ENCODE data around the gene EIF2B2. TPM values are rescaled to one million over a fixed set of nuclear protein-coding genes. Genes with fewer than 3 reads are reported as not detected.

Gene EIF2B2
- total RNA-seq, 2 experiments from 2014 or later: 21.0 to 24.2 TPM

DNA sequence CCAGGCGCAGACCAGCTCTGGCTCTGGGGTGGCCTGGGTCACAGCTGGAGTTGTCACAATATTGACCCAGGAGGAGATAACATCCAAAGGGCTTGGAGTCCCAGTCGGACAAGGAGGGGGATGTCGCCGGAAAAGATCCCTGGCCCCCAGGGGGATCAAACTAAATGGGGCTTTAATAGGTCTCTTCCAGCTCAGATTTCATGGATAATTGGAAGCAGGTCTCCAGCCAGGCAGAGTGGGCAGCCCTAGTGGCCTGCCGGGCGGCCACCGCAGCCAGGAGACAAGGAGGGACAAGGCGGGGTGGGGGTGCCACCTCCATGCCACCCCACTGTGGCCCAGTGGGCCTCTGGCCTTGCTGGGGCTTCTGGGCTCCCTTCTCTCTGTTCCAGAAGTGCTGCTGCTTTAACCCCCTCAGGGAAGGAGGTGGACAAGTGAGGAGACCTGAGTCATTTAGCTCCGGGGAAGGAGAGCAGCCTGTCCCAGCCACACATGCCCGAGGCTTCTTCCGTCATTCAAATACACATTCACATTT lies 24.2 kb upstream of the EIF2B2 start:
- ChIA-PET CTCF (no interaction called here), POLR2A (no interaction called here)
- H3K4me1 ChIP-seq (ENCODE audit: insufficient read depth, low read length): peaks cover under 1% of the 10 kb centered on the region
- H3K9me3 Mint-ChIP-seq: no peaks in the 10 kb centered on the region
- DNase-seq (no peak), ATAC-seq (ENCODE audit: poor library complexity) (no peak)
- no peaks in the 10 kb centered on the region for H3K27me3 ChIP-seq (ENCODE audit: control insufficient read depth in 1 of 2, insufficient read depth in 2 of 2, low read length in 2 of 2)
- no peaks in the 10 kb centered on the region for H3K9me3 ChIP-seq (ENCODE audit: control insufficient read depth in 1 of 2, insufficient read depth in 1 of 2, low read length in 2 of 2)
- H3K4me3 ChIP-seq (ENCODE audit: low read length): no peak overlapping the region
- intact Hi-C loops (cut with DNase I, micrococcal nuclease): no loop called here
- H3K36me3 Mint-ChIP-seq (ENCODE audit: low read depth): no peaks in the 10 kb centered on the region
- no peaks in the 10 kb centered on the region for H3K27me3 Mint-ChIP-seq
- TF ChIP-seq, protein P1, sequence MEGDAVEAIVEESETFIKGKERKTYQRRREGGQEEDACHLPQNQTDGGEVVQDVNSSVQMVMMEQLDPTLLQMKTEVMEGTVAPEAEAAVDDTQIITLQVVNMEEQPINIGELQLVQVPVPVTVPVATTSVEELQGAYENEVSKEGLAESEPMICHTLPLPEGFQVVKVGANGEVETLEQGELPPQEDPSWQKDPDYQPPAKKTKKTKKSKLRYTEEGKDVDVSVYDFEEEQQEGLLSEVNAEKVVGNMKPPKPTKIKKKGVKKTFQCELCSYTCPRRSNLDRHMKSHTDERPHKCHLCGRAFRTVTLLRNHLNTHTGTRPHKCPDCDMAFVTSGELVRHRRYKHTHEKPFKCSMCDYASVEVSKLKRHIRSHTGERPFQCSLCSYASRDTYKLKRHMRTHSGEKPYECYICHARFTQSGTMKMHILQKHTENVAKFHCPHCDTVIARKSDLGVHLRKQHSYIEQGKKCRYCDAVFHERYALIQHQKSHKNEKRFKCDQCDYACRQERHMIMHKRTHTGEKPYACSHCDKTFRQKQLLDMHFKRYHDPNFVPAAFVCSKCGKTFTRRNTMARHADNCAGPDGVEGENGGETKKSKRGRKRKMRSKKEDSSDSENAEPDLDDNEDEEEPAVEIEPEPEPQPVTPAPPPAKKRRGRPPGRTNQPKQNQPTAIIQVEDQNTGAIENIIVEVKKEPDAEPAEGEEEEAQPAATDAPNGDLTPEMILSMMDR (IDR thresholded peaks at IDR 0.05): no peak
- no peak overlapping the region for H3K27ac ChIP-seq (ENCODE audit: low read depth in 1 of 2, low read length in 2 of 2)
- no peak overlapping the region for H3K27ac Mint-ChIP-seq
- no peaks in the 10 kb centered on the region for H3K4me1 Mint-ChIP-seq (ENCODE audit: low read depth)
- H3K4me3 Mint-ChIP-seq: no peak overlapping the region
- H3K36me3 ChIP-seq (ENCODE audit: insufficient read depth, low read length): no peaks in the 10 kb centered on the region

DNA sequence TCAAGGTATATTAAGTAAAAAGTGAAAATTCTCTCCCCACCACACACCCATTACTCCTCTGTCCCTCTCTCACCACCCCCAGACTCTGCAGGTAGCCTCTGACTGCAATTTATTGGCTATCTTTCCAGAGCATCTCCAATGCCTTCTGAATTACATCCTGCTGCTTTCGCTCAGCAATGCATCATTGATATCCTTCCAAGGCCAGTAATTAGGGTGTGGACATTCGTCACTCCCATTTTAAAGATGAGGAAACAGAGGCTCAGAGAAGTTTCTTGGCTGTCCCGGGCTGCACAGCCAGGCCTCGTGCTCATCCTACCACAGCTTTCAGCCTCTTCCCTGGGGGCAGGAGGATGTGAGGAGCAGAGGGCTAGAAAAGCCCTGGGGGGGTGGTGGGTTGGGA lies 23.7 kb upstream of the EIF2B2 start:
- no peaks in the 10 kb centered on the region for H3K36me3 Mint-ChIP-seq (ENCODE audit: low read depth)
- no peak overlapping the region for H3K4me3 Mint-ChIP-seq
- CTCF ChIA-PET: no interaction called here
- no peak for ATAC-seq (ENCODE audit: poor library complexity)
- Histone ChIP-seq H3K27me3 (ENCODE audit: control insufficient read depth in 1 of 2, insufficient read depth in 2 of 2, low read length in 2 of 2) (no peaks in the 10 kb centered on the region), H3K36me3 (ENCODE audit: insufficient read depth, low read length) (no peaks in the 10 kb centered on the region), H3K4me1 (ENCODE audit: insufficient read depth, low read length) (no peaks in the 10 kb centered on the region), H3K4me3 (ENCODE audit: low read length) (no peak overlapping the region), H3K27ac (ENCODE audit: low read depth in 1 of 2, low read length in 2 of 2) (no peak overlapping the region), H3K9me3 (ENCODE audit: control insufficient read depth in 1 of 2, insufficient read depth in 1 of 2, low read length in 2 of 2) (no peaks in the 10 kb centered on the region)
- no peak for DNase-seq
- POLR2A ChIA-PET: no interaction called here
- TF ChIP-seq, protein P1 (IDR thresholded peaks at IDR 0.05): no peak
- H3K27me3 Mint-ChIP-seq: no peaks in the 10 kb centered on the region
- no peaks in the 10 kb centered on the region for H3K4me1 Mint-ChIP-seq (ENCODE audit: low read depth)
- H3K9me3 Mint-ChIP-seq: no peaks in the 10 kb centered on the region
- intact Hi-C loops (cut with DNase I, micrococcal nuclease): no loop called here
- H3K27ac Mint-ChIP-seq: no peak overlapping the region

DNA sequence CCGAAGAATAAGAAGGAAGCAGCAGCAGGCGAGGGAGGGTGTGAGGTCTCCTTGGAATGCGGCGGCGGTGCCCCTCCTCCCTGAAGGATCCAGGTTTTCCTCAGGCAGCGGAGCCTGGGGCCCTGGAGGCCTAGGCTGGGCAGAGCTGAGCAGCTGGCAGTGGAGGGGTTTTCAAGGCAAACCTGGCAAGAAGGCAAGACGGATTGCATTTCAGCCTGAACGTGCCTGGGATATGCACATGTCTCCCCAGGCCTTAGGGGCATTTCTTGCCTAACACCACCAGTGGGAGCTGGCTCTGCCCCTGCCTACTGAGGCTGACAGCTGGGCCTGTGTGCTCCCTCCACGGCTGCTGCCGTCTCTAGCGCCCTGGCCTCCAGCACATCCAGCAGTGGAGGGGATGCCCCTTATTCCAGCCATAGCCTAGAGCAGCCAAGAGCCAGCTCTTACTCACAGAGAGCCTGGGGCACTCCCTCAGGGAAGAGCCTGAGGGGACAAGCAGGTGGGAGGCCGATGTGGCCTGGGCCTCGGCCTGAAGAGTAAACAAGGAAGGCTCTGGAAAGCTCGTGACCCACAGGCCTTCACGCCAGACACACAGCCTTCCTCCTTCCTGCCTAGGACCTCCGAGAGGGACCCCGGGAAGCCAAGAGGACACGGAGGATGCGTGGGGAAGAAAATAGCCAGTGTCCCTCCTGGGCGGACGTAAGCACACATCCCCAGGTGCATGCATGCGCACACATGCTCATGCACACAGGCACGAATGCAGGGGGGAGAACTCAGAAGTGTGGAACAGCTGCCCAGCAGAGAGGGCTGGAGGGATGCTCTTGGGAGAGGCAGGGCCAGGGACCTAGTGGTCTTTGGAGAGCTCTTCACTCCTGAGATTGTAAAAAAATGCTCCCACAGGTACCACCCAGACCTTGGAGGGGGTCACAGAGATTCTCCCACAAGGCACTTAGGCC lies 23.0 kb upstream of the EIF2B2 start:
- CTCF ChIA-PET: interaction anchor here (0.6 kb wide), 1 partner anchor 665 kb away, joined by 4 read pairs; no protein-coding TSS in a partner anchor
- Histone ChIP-seq H3K36me3 (ENCODE audit: insufficient read depth, low read length) (no peaks in the 10 kb centered on the region), H3K27me3 (ENCODE audit: control insufficient read depth in 1 of 2, insufficient read depth in 2 of 2, low read length in 2 of 2) (no peaks in the 10 kb centered on the region), H3K4me1 (ENCODE audit: insufficient read depth, low read length) (no peaks in the 10 kb centered on the region), H3K4me3 (ENCODE audit: low read length) (no peak overlapping the region), H3K27ac (ENCODE audit: low read depth in 1 of 2, low read length in 2 of 2) (no peak overlapping the region), H3K9me3 (ENCODE audit: control insufficient read depth in 1 of 2, insufficient read depth in 1 of 2, low read length in 2 of 2) (no peaks in the 10 kb centered on the region)
- intact Hi-C loops (cut with DNase I, micrococcal nuclease): no loop called here
- DNase-seq (no peak), ATAC-seq (ENCODE audit: poor library complexity) (no peak)
- POLR2A ChIA-PET: no interaction called here
- Mint-ChIP-seq H3K36me3 (ENCODE audit: low read depth) (no peaks in the 10 kb centered on the region), H3K4me1 (ENCODE audit: low read depth) (no peaks in the 10 kb centered on the region), H3K9me3 (no peaks in the 10 kb centered on the region), H3K27ac (no peak overlapping the region), H3K27me3 (no peaks in the 10 kb centered on the region), H3K4me3 (no peak overlapping the region)
- TF ChIP-seq, protein P1 (IDR thresholded peaks at IDR 0.05): no peak
